ENCODE results near the gene PIAS4.

Gene PIAS4

GRCh38 chr19:4046946-4047683 lies 39.6 kb downstream of the PIAS4 start:
- Histone ChIP-seq H3K4me1 (ENCODE audit: insufficient read depth, low read length) (no peaks in the 10 kb centered on the region), H3K9me3 (ENCODE audit: insufficient read depth, low read length, severe bottlenecking) (no peaks in the 10 kb centered on the region), H3K4me2 (ENCODE audit: insufficient read depth, low read length) (no peak overlapping the region), H3K4me3 (ENCODE audit: low read depth in 1 of 2, low read length in 2 of 2) (no peak overlapping the region), H4K20me1 (ENCODE audit: insufficient read depth, low read length) (peaks cover 65% of the 10 kb centered on the region), H3K36me3 (ENCODE audit: insufficient read depth, low read length) (peaks cover 72% of the 10 kb centered on the region), H3K79me2 (ENCODE audit: insufficient read depth, low read length) (peaks cover 79% of the 10 kb centered on the region), H3K9ac (ENCODE audit: low read depth, low read length) (no peak overlapping the region), H3K27me3 (ENCODE audit: insufficient read depth, low read length, poor library complexity) (no peaks in the 10 kb centered on the region), H3K27ac (ENCODE audit: low read length) (no peak overlapping the region), H2AFZ (ENCODE audit: low read depth, low read length) (no peak overlapping the region)
- ATAC-seq (ENCODE audit: insufficient read depth, low read depth) (no peak), DNase-seq (no peak)
- TF ChIP-seq CTCF (IDR thresholded peaks at IDR 0.05; ENCODE audit: borderline replicate concordance, extremely low read depth, low read length, poor library complexity, severe bottlenecking) = no peak
- TF ChIP-seq EZH2 (IDR thresholded peaks at IDR 0.05; ENCODE audit: borderline replicate concordance, low read depth, low read length, severe bottlenecking) = no peak

GRCh38 chr19:4049432-4049831 lies 41.9 kb downstream of the PIAS4 start:
- Histone ChIP-seq H3K79me2 (ENCODE audit: insufficient read depth, low read length) (peaks cover 93% of the 10 kb centered on the region), H3K4me2 (ENCODE audit: insufficient read depth, low read length) (no peak overlapping the region), H2AFZ (ENCODE audit: low read depth, low read length) (no peak overlapping the region), H3K9ac (ENCODE audit: low read depth, low read length) (no peak overlapping the region), H3K36me3 (ENCODE audit: insufficient read depth, low read length) (peaks cover 82% of the 10 kb centered on the region), H3K4me3 (ENCODE audit: low read depth in 1 of 2, low read length in 2 of 2) (no peak overlapping the region), H4K20me1 (ENCODE audit: insufficient read depth, low read length) (peaks cover 76% of the 10 kb centered on the region), H3K4me1 (ENCODE audit: insufficient read depth, low read length) (no peaks in the 10 kb centered on the region), H3K27ac (ENCODE audit: low read length) (no peak overlapping the region), H3K27me3 (ENCODE audit: insufficient read depth, low read length, poor library complexity) (no peaks in the 10 kb centered on the region), H3K9me3 (ENCODE audit: insufficient read depth, low read length, severe bottlenecking) (no peaks in the 10 kb centered on the region)
- no peak for DNase-seq
- ATAC-seq (ENCODE audit: insufficient read depth, low read depth) = no peak
- TF ChIP-seq CTCF (IDR thresholded peaks at IDR 0.05; ENCODE audit: borderline replicate concordance, extremely low read depth, low read length, poor library complexity, severe bottlenecking) (no peak), EZH2 (IDR thresholded peaks at IDR 0.05; ENCODE audit: borderline replicate concordance, low read depth, low read length, severe bottlenecking) (no peak)

GRCh38 chr19:4051175-4052101 lies 43.9 kb downstream of the PIAS4 start:
- Histone ChIP-seq H2AFZ (ENCODE audit: low read depth, low read length) (no peak overlapping the region), H4K20me1 (ENCODE audit: insufficient read depth, low read length) (peaks cover 80% of the 10 kb centered on the region), H3K4me1 (ENCODE audit: insufficient read depth, low read length) (no peaks in the 10 kb centered on the region), H3K9me3 (ENCODE audit: insufficient read depth, low read length, severe bottlenecking) (no peaks in the 10 kb centered on the region), H3K9ac (ENCODE audit: low read depth, low read length) (no peak overlapping the region), H3K27me3 (ENCODE audit: insufficient read depth, low read length, poor library complexity) (no peaks in the 10 kb centered on the region), H3K36me3 (ENCODE audit: insufficient read depth, low read length) (peaks cover 83% of the 10 kb centered on the region), H3K79me2 (ENCODE audit: insufficient read depth, low read length) (peaks cover 91% of the 10 kb centered on the region), H3K4me3 (ENCODE audit: low read depth in 1 of 2, low read length in 2 of 2) (no peak overlapping the region), H3K27ac (ENCODE audit: low read length) (no peak overlapping the region), H3K4me2 (ENCODE audit: insufficient read depth, low read length) (no peak overlapping the region)
- DNase-seq (no peak), ATAC-seq (ENCODE audit: insufficient read depth, low read depth) (no peak; the same call in 2 of the 3 replicates)
- no peak for TF ChIP-seq EZH2 (IDR thresholded peaks at IDR 0.05; ENCODE audit: borderline replicate concordance, low read depth, low read length, severe bottlenecking)
- TF ChIP-seq CTCF (IDR thresholded peaks at IDR 0.05; ENCODE audit: borderline replicate concordance, extremely low read depth, low read length, poor library complexity, severe bottlenecking) = no peak
